SU-DHL-6 (cell line): Measurements from ENCODE around the gene PCNX3.

Experiments used
- H2AFZ ChIP-seq: fragments of 200-600 bp; sonication (generic); 2 replicates; pipeline ENCODE4 v1.6.1; 2014; ENCODE audit warnings: low read depth, mild to moderate bottlenecking, moderate library complexity, mixed read lengths, antibody characterized with exemption, low read length; ENCODE audit not compliant: severe bottlenecking
- H3F3A ChIP-seq: fragments of 200-600 bp; shearing (Covaris generic); 2 replicates; pipeline ENCODE4 v1.6.0; 2016; ENCODE audit warnings: antibody characterized with exemption, mild to moderate bottlenecking; ENCODE audit not compliant: insufficient read depth
- H3K27ac ChIP-seq: fragments of 200-600 bp; sonication (generic); 2 replicates; pipeline ENCODE4 v1.5.1; 2016; ENCODE audit warnings: low read depth, mild to moderate bottlenecking, low read length, moderate library complexity, mixed read lengths
- H3K27me3 ChIP-seq: fragments of 200-600 bp; sonication (generic), shearing (Covaris generic); 2 replicates; pipeline ENCODE4 v1.6.0; 2014; ENCODE audit warnings: mild to moderate bottlenecking, low read length
- H3K36me3 ChIP-seq: fragments of 200-600 bp; sonication (generic); 2 replicates; pipeline ENCODE4 v1.6.1; 2014; ENCODE audit warnings: mild to moderate bottlenecking, low read length, mixed read lengths
- H3K4me2 ChIP-seq: fragments of 300-600, 200-600 bp; shearing (Covaris generic), sonication (generic); 2 replicates; pipeline ENCODE4 v1.6.0; 2014; ENCODE audit warnings: low read length, low read depth, mild to moderate bottlenecking; ENCODE audit not compliant: poor library complexity, severe bottlenecking
- H3K4me3 ChIP-seq: fragments of 200-600 bp; sonication (generic); 2 replicates; pipeline ENCODE4 v1.5.1; 2014; ENCODE audit warnings: antibody characterized with exemption, low read length, mild to moderate bottlenecking, mixed read lengths; ENCODE audit not compliant: insufficient read depth, poor library complexity, severe bottlenecking
- H3K79me2 ChIP-seq: fragments of 200-600 bp; sonication (generic); 2 replicates; pipeline ENCODE4 v1.6.1; 2014; ENCODE audit warnings: mild to moderate bottlenecking, low read length, moderate library complexity; ENCODE audit not compliant: insufficient read depth
- H3K9ac ChIP-seq: fragments of 200-600 bp; sonication (generic); 2 replicates; pipeline ENCODE4 v1.7.0; 2014; ENCODE audit warnings: mild to moderate bottlenecking, low read length
- H3K9me2 ChIP-seq: fragments of 200-600 bp; sonication (generic); replicated peaks from 2 replicates; pipeline ENCODE4 v1.6.1; 2014; ENCODE audit warnings: low read length; ENCODE audit not compliant: insufficient read depth
- H3K9me3 ChIP-seq: fragments of 200-600 bp; sonication (generic); 2 replicates; pipeline ENCODE4 v1.6.1; 2014; ENCODE audit warnings: low read length, mixed read lengths; ENCODE audit not compliant: insufficient read depth
- H4K20me1 ChIP-seq: fragments of 200-600 bp; sonication (generic); 2 replicates; pipeline ENCODE4 v1.6.1; 2014; ENCODE audit warnings: low read depth, mild to moderate bottlenecking, antibody characterized with exemption, low read length, moderate library complexity, mixed read lengths
- CTCF ChIP-seq: fragments of 200-600 bp; sonication (generic); IDR thresholded peaks from one replicate; pipeline ENCODE4 v1.5.1; 2017; ENCODE audit warnings: antibody characterized with exemption, mild to moderate bottlenecking, low read length, moderate library complexity; ENCODE audit not compliant: insufficient read depth, poor library complexity, severe bottlenecking
- EZH2phosphoT487 ChIP-seq: fragments of 200-600 bp; sonication (generic), shearing (Covaris generic); conservative IDR thresholded peaks from 2 replicates; pipeline ENCODE4 v1.6.1; 2018; ENCODE audit warnings: mild to moderate bottlenecking, antibody characterized with exemption, low read length, moderate library complexity, mixed read lengths

Gene PCNX3

GRCh38 chr11:65623852-65624616, 8.5 kb downstream of the PCNX3 start:
- H3K4me3 ChIP-seq, result no peak overlapping the region
- H3K36me3 ChIP-seq, result no peaks in the 10 kb centered on the region
- no peak overlapping the region for H3K9ac ChIP-seq
- H4K20me1 ChIP-seq, result no peaks in the 10 kb centered on the region
- H2AFZ ChIP-seq, result no peak overlapping the region
- no peak overlapping the region for H3K4me2 ChIP-seq
- no peak for TF ChIP-seq EZH2phosphoT487
- no peak for TF ChIP-seq CTCF
- no peaks in the 10 kb centered on the region for H3K27me3 ChIP-seq
- H3K9me3 ChIP-seq, result no peaks in the 10 kb centered on the region
- no peaks in the 10 kb centered on the region for H3K79me2 ChIP-seq
- no peaks in the 10 kb centered on the region for H3K9me2 ChIP-seq
- H3F3A ChIP-seq, result no peaks in the 10 kb centered on the region
- H3K27ac ChIP-seq, result no peak overlapping the region

- H2AFZ ChIP-seq, result no peak overlapping the region
- H3K4me3 ChIP-seq, result no peak overlapping the region
- no peaks in the 10 kb centered on the region for H3K27me3 ChIP-seq
- H4K20me1 ChIP-seq, result no peaks in the 10 kb centered on the region
- TF ChIP-seq EZH2phosphoT487 (no peak), CTCF (no peak)
- no peaks in the 10 kb centered on the region for H3F3A ChIP-seq
- H3K9me3 ChIP-seq, result no peaks in the 10 kb centered on the region
- H3K4me2 ChIP-seq, result no peak overlapping the region
- no peaks in the 10 kb centered on the region for H3K9me2 ChIP-seq
- no peak overlapping the region for H3K9ac ChIP-seq
- H3K79me2 ChIP-seq, result no peaks in the 10 kb centered on the region
- no peak overlapping the region for H3K27ac ChIP-seq
- no peaks in the 10 kb centered on the region for H3K36me3 ChIP-seq
These were observed 9.5 kb downstream of the PCNX3 start for GRCh38 chr11:65624931-65625627.

- Histone ChIP-seq H3F3A (no peaks in the 10 kb centered on the region), H3K27ac (no peak overlapping the region), H3K4me3 (no peak overlapping the region), H4K20me1 (no peaks in the 10 kb centered on the region), H2AFZ (no peak overlapping the region), H3K4me2 (no peak overlapping the region), H3K9me2 (no peaks in the 10 kb centered on the region), H3K36me3 (no peaks in the 10 kb centered on the region), H3K9ac (no peak overlapping the region), H3K9me3 (no peaks in the 10 kb centered on the region), H3K79me2 (no peaks in the 10 kb centered on the region), H3K27me3 (no peaks in the 10 kb centered on the region)
- TF ChIP-seq EZH2phosphoT487, result no peak
- peak; percentile 39 for TF ChIP-seq CTCF
These were observed 10.2 kb downstream of the PCNX3 start for GRCh38 chr11:65625628-65626342.
